ENCODE measurements around the gene MGAT4C.
"Not testable (repeated sequence)": the region's sequence is repeated elsewhere in the genome, so short reads cannot be mapped to it uniquely, and the experiment has no call there.

Gene MGAT4C

DNA sequence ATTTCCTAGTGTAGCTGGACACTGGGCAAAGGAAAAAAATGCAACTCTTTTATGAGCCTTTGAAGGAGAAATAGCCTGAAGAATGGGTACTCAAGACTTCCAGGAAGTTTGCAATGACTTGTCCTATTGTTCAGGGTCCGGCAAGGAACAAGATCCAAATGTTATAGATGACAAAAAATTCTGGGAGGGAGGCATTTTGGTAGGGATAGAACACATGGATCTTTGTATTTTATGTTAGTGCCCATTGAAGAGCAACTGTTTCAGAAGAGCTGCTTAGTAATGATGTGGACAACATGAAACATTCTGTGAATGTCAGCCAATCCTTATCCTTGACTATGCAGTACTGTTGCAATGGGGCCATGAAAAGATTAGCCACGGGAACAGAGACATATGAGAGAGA, 138.0 kb downstream of the MGAT4C start:
- DNase-seq, result no peak

DNA sequence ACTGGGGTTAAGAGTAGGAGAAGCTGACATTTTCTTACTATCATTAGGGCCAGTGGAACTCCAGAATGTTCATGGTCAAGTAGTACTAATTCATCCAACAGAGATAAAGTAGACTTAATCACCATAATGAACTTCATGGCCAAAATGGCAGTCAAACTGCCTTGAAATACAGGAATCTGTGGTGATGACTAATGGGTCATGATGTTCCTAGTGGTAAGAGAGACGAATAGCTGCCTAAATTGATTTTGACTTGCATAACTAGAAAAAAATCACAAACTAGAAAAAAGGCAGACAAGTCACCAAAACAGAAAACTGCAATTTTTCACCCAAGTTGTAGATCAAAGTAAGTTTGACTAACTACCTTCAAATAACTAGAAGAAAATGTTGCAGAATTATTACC, 138.5 kb downstream of the MGAT4C start:
- DNase-seq, result no peak

DNA sequence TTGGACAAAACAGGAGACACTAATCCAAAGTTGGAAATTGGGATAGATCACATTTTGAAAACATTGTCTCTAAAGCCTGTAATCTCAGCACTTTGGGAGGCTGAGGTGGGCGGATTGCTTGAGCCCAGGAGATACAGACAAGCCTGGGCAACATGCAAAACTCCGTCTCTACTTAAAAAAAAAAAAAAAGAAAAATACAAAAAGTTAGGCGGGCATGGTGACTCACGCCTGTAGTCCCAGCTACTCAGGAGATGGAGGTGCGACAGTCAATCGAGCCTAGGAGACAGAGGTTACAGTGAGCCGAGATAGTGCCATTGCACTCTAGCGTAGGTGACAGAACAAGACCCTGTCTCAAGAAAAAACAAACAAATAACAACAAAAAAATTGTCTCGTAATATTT, 152.1 kb downstream of the MGAT4C start:
- no peak for DNase-seq

DNA sequence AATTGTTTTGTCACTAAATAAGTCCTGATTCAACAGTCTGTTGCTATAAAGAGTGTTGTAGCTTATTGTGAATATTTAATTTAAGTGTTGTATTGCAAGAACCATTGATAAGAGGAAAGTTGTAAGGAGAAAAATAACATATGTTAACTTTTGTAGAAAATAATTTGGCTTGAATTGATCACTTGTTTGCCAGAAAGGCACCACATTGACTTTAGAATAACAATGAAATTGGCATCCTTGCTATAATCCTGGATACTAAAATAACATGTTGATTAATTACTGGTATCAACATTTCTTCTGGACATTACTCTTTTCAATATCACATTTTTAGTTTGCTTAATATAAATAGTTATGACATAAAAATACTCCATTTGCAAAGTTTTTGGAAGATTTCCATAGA, 159.0 kb downstream of the MGAT4C start:
- DNase-seq, result no peak

DNA sequence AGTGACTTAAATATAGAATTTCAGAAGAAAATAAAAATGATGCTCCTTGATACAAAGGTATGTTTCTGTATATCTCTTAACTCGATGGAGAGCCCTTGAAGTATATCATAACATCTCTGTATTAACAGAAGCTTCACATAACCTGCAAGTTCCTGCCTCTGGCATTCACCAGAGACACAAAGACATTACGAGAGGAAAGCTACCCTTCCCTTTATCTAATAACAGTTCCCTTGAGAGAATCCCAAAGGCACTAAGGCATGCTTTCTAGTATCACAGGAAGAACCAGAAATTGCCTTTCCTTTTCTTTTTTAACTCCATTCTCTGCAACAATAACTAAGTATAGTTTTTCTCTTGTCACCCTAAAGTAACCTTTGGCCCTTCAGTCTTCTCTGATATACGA, 164.5 kb downstream of the MGAT4C start:
- no peak for DNase-seq

DNA sequence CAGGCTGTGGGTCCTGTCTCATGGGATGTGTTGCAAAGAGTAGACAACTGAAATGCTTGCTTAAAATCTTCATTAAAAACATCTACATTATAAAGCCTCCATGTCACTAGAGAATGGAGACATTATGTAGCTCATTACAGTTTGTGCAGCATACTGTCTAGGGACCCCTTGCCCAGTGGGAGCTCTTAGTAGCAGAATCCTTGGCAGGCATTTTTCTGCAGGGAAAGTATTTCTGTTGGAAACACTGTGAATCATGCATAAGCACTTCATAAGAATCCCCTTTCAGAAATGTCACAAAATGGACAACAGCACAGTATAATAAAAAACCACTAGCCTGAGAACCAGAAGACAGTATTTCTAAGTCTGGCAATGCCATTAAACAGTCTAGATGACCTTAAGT, 174.3 kb downstream of the MGAT4C start:
- no peak for DNase-seq

DNA sequence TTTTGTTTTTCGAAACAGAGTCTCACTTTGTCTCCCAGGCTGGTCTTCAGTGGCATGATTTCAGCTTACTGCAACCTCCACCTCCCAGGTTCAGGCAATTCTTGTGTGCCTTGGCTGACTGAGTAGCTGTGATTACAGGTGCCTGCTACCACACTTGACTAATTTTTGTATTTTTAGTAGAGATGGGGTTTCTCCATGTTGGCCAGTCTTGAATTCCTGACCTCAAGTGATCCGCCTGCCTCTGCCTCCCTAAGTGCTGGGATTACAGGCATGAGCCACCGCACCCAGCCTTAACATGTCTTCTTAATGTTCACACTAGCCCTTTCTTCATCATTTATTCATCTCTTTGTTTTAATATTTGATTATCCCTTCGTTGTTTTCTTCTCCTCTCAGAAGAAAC, 197.1 kb downstream of the MGAT4C start:
- DNase-seq, result not testable (repeated sequence)

DNA sequence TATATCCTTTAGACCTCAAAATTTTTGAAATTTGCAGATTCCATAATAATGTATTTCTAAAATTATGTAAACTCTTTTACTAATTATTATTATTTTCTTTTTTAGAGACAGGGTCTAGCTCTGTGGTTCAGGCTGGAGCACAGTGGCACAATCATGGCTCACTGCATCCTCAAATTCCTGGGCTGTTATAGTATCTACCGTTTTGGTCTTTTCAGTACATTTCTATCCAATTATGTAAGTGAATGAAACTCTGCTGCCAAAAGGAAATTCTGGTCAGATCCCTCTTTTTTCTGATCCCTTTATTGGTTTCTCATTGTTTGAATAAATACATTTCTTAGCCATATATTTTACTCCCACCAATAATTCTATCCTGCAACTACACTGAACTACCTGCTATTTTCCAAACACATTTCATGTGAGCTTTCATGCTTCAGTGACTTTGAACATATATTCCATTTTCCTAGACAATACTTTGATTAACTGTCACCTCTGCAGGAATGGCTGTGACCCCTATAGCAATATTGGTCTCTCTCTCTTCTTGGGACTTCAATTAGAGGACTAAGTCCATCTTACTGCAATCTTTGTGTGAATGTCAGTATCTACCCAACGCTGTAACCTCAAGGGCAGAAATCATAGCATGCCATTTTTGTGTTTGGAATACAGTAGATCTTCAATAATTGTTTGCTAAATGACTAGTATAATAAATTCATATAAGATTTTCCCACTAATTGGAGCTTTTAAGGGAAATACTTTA, 198.9 kb downstream of the MGAT4C start:
- DNase-seq, result no peak

DNA sequence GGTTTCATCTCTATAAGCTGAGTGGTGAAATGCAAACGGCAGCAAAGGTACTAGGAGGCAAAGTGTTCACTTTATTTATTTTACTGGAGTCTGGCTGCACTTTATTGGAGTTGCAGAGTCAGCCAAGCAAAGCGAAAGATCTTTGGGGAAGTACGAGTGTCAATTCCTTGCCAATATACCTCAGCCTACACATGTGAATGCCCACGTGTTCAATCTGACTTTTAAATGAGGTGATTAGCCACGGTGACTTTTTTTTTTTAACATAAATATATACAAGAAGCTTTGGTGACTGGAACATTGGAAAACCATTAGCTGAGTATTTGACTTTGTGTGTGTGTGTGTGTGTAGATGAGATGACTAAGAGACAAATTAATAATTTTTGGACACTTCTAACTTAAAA, 203.3 kb downstream of the MGAT4C start:
- no peak for DNase-seq

DNA sequence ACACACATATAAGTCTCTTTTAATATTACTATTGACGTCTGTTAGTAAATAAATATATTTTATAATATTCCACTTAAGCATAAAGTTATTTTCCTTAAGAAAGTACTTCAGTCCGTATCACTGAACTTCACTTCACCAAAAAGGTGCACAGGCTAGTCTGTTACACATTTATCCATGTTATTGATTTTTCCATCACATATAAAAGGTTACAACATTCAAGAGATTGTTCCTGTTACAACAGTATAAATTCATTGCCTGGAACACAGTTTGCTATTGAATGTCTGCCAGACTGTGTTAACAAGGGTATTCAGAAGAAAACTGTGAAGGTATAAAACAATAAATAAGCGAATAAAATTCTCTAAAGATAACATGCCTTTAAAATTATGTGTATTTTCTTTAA, 206.2 kb downstream of the MGAT4C start:
- DNase-seq, result no peak

DNA sequence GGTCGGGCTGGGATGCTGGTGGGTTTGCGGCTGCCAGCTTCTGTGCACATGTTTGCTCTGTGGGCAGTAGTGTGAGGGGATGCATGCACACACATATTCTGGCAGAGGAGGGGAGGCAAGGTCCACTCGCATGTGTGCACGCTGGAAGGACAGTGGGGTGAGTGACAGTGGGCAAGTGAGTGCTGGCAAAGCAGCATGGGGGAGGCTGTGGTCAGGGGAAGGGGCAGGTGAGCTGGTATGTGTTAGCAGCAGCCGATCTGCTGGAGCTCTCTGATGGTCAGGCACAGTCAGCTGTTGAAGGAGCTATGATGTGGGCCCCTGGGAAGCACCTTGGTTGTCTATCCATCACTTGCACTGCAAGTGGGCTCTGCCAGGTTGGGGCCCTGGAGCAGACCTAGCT, 211.8 kb downstream of the MGAT4C start:
- no peak for DNase-seq

DNA sequence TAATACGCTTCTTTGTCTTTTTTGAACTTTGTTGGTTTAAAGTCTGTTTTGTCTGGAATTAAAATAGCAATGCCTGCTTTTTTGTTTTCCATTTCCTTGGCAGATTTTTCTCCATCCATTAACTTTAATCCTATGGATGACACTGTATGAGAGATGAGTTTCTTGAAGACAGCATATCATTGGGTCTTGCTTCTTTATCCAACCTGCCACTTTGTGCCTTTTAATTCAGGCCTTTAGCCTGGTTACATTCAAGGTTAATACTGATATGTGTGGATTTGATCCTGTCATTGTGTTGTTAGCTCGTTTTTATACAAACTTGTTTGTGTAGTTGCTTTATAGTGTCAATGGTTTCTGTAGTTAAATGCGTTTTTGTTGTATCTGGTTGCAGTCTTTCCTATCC, 214.1 kb downstream of the MGAT4C start:
- DNase-seq, result no peak

DNA sequence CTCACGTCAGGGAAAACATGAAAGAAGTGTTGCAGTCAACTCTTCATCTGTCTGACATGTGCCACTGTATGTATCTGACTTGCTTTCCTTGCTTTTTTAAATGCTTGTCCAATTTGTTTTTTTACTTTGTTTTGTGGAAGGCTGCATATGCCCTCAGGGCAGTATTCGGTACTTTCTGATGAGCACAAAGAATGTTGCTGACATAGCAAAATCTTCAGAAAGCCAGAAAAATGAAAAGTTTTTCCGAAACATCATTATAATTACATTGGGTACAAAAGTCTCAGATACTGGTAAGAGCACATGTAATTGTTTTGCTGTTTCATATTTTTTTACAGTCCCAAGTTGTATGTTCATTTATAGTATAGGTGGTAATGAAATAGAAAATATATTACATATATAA, 237.8 kb downstream of the MGAT4C start:
- DNase-seq, result no peak

DNA sequence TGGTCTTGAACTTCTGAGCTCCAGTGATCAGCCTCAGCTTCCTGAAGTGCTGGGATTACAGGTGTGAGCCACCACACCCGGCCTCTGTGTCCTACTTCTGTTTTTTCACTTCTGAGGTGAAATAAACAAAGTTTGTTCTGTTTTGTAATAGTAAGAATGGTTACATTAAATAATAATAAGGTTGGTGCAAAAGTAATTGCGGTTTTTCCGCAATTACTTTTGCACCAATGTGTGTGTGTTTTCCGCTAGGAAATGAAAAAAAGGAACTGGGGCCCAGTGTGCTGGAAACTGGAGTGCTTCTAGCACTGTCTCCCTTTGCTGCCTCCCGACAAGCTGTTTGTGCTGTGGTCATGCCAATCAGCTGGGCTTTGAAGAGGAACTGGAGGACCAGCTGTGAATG, 241.2 kb downstream of the MGAT4C start:
- no peak for DNase-seq

DNA sequence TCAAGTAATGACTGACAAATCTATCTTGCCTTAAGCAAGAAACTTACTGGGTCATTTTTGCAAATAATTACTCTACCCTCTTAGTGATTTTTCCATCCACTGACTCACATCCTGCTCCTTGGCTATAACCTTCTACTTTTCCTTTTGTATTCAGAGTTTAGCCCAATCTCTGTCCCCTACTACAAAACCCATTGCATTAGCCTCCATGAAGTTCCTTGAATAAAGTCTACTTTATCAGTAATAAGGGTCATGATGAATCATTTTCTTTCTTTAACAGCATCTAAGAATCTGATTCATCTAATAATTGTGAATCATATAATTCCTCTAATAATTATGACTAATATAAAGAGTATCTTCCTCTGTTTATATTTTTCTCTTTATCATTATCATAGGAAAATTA, 249.5 kb downstream of the MGAT4C start:
- DNase-seq, result no peak

DNA sequence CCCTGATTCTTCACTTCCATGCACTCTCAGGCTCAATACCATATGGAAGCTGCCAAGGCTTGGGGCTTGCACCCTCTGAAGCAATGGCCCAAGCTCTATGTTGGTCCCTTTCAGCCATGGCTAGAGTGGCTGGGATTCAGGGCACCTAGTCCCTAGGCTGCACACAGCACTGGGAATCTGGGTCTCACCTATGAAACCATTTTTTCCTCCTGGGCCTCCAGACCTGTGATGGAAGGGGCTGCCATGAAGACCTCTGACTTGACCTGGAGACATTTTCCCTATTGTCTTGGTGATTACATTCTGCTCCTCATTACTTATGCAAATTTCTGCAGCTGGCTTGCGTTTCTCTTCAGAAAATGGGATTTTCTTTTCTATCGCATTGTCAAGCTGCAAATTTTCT, 258.1 kb downstream of the MGAT4C start:
- no peak for DNase-seq

DNA sequence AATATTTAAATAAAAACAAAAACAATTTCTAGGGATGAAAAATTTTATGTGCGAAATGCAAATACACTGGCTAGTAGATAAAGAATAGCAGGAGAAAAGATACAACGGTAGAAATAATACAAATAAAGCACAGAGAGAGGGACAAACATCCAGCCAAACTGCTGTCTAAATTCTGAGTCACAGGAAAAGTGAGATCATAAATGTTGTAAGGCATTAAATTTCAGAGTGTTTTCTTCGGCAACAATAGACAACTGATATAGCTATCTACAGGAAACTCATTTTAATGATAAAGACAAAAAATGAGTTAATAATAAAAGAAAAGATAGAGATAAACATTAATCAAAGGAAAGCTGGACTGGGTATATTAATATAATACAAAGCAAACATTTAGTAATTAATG, 259.9 kb downstream of the MGAT4C start:
- no peak for DNase-seq

DNA sequence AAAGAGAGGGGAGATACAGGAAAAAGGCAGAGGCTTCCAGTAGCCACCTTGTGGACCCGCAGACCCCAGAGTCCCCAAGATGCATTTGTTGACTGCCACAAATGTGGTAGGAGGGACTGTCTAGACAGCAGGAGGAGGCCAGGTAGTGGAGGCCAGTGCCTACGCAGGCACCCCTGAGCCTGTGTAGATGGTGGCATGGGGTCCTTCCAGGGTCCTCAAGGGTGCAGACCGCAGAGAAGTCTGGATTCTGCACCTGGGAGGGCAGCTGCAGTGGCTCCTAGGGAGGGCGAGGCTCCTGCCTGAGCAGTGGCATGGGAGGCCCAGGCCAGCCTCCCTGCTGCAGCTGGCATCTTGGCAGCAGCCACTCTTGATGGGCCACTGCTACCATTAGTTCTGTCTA, 262.4 kb downstream of the MGAT4C start:
- DNase-seq, result no peak

DNA sequence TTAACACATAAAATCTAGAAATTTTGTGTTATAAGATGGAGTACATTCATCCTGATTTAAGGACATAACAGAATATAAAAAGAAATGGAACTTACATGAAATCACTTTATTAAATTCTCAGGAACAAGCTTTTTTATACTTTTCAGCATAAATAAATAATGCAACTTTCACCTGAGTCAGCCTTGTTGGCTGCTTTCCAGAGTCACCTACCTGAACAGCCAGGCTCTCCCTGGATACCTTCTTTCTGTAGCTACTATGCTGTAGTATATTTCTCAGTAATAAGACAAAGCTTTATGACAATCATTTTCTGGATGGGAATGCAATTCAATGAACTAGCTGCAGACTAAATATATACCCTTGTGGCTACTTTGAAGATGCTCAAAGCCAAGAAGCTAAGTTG, 270.2 kb downstream of the MGAT4C start:
- no peak for DNase-seq

DNA sequence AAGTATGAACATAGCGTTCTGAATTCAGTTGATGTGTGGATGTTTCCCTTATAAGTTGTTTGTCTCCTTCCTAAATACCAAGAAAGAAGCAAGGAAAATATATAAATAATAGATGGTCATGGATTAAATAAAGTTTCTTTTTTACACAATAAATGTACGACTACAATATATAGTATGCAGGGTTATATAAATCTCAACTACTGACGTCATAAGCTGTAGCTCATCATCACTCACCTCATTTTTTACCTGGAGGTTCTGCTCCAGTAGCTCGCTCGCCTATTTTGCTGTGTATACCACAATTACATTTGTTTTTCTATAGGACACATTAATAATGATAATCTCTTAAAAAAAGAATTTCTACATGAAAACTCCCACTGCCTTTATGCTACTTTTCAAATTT, 272.6 kb downstream of the MGAT4C start:
- DNase-seq, result no peak

DNA sequence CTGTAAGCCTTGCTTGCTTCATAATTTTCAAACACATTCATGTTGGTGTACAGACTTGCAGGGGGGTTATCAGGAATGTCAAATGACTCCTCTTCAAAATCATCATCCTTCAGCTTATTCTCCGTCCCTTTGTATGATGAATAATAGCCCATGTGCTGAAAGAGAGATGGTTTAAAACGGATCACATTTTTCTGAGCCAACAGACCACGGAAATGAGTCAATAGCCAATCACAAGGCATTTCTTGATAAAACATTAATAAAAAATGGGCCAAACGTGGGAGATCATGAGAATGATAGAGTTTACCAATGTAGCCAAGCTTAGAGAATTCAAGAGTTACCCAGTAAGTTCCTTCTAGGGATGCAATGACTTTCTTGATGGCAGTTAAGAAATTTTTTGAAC, 276.6 kb downstream of the MGAT4C start:
- DNase-seq, result no peak

DNA sequence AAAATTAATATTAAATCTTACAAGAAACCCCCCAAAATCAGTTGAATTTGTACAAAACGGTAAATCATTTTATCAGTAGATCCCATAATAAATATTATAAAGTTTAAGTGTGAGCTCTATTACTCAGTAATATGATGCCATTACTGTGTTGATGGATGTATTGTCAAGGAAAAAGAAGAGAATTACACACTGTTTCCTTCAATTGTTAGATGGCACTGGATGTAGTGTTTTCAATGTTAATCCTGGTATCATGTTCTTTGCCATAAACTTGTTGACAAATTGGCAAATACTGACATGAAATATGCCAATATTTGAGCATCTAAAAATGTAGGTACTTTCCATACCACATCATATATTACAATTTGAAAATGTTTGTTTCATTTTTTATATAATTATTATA, 280.5 kb downstream of the MGAT4C start:
- no peak for DNase-seq

DNA sequence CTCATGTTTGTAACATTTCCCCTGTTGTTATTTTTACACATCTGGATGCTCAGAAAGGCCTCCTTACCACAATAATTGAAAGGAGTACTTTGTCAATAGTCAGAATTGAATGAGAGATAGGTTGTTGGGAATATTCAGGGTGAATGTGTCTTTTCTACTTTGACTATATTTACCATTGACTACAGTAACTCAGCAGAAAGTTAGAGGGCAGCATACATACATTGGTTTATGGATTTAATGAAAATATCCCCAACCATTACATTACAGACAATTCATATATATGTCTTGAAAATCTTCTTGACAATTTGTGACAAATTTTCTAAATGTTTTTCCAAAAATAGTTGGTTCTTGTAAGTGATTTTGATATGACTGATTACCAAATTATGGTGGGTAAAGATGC, 284.4 kb downstream of the MGAT4C start:
- DNase-seq, result no peak

DNA sequence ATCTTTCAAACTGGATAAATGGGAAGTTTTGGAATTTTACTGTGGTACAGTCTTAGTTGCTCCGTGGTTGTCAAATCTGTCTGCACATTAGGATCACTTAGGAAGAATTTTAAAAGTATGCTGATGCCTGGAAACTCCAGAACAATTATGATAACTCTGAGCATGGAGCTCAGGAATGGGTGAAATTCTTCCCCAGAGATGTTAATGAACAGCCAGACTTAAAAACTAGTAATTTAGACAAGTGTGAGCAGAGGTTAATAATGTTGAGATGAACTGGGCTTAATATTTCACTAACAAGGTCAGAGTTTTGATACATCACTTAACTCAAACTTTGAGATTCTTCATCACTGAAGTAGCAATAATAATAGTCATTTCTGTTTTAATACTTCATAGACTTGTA, 287.6 kb downstream of the MGAT4C start:
- no peak for DNase-seq

DNA sequence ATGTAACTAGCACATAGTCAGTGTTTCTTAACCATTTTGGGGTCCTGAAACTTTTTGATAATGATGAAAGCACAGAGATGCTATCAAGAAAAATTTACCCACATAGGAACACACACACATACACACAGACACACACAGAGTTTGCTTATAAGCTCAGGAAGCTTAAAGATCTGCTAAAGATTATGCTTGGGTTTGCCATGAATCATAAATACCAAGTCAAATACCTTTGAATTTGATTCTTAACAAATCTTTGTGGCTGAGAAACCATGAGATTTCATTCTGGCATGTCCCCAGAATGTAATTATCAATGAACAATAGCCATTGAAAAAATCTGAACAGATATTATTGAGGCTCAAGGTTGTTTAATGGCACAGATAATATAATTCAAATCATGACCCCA, 292.9 kb downstream of the MGAT4C start:
- no peak for DNase-seq

DNA sequence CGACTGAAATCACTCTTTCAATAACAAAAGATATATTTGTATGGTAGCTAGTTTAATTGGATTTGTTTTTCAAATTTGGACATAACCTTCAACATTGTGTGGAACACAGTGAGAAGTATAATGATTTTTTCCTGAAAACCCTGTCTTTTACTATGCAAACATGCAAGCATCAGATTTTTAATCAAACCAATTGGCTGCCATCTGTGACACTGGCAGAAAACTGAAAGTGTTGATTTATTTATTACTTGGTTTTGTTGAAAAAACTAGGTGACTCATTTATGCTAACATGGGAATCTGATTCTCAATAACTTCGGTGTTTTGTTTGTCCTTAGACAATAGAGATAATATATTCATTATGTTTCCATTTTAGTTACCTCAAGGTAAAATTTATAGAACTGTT, 300.1 kb downstream of the MGAT4C start:
- no peak for DNase-seq

Measured in 8988T (cell line).